GM12878 (cell line): ENCODE measurements around the gene TPRN. TPM values are rescaled to one million over a fixed set of nuclear protein-coding genes. Genes with fewer than 3 reads are reported as not detected.

ENCODE experiments used
- ATAC-seq: fragments of 200-7000 bp; cut with Tn5 transposase; 3 replicates; pipeline ENCODE4 v1.9.1; 2020; ENCODE audit warnings: mild to moderate bottlenecking, moderate library complexity
- BruUV-seq: library from RNA; stranded (reverse); fragments of 400-500 nt; replicated peaks from 2 replicates; lab custom pipeline; 2021; lab: Mats Ljungman, UMichigan
- CTCF ChIA-PET: fragments of 300-600 bp; sonication (Branson Sonifier 250); formaldehyde crosslinking; extraction: SDS; loops from one replicate; lab custom pipeline; 2021; ENCODE audit warnings: inconsistent platforms; lab: Yijun Ruan, JAX
- POLR2A ChIA-PET: fragments of 350-600 bp; formaldehyde crosslinking; extraction: SDS; loops from one replicate; lab custom pipeline; 2021; ENCODE audit warnings: inconsistent platforms; lab: Charles Lee
- RAD21 ChIA-PET: fragments of 300-600 bp; sonication (Branson Sonifier 250); formaldehyde crosslinking; loops from one replicate; lab custom pipeline; 2023; ENCODE audit warnings: antibody characterized with exemption; ENCODE audit not compliant: unreplicated experiment; lab: Charles Lee
- SMC1A ChIA-PET: fragments of 300-600 bp; sonication (Branson Sonifier 250); formaldehyde crosslinking; loops from one replicate; lab custom pipeline; 2023; ENCODE audit not compliant: unreplicated experiment, uncharacterized antibody; lab: Charles Lee
- DNase-seq: peaks from one replicate; pipeline ENCODE4 v3.0.0-alpha.2; 2011; ENCODE audit warnings: low read depth, low spot score
- FAIRE-seq: peaks from 3 replicates; lab custom pipeline; 2011; peaks lifted over from hg19 to GRCh38; lab: Jason Lieb, UNC
- H2AFZ ChIP-seq: 2 replicates; pipeline ENCODE4 v1.6.0; 2011; ENCODE audit warnings: low read depth, low read length, control low read depth; ENCODE audit not compliant: control insufficient read depth
- H3K27ac ChIP-seq: 2 replicates; pipeline ENCODE4 v1.5.1; 2011; ENCODE audit warnings: control low read depth; ENCODE audit not compliant: control insufficient read depth, insufficient read depth
- H3K27me3 ChIP-seq, 2 experiments: replicated peaks in 1 of 2; 2 replicates each; pipeline versions ENCODE4 v1.6.0 to v1.6.1; 2011; ENCODE audit warnings: low read length in 1 of 2; ENCODE audit not compliant: control insufficient read depth in 2 of 2, insufficient read depth in 2 of 2
- H3K36me3 ChIP-seq, 2 experiments: 2 replicates each; pipeline ENCODE4 v1.5.1; 2011; ENCODE audit warnings: low read length in 1 of 2; ENCODE audit not compliant: control insufficient read depth in 2 of 2, insufficient read depth in 2 of 2
- H3K4me1 ChIP-seq: 2 replicates; pipeline ENCODE4 v1.6.1; 2011; ENCODE audit warnings: mild to moderate bottlenecking, low read length, moderate library complexity, mixed read lengths; ENCODE audit not compliant: control insufficient read depth, insufficient read depth
- H3K4me2 ChIP-seq: 2 replicates; pipeline ENCODE4 v1.6.0; 2011; ENCODE audit warnings: control low read depth; ENCODE audit not compliant: control insufficient read depth, insufficient read depth
- H3K4me3 ChIP-seq: fragments of 200-600 bp; sonication (generic); 2 replicates; pipeline ENCODE4 v1.5.1; 2016
- H3K79me2 ChIP-seq: 2 replicates; pipeline ENCODE4 v1.6.0; 2011; ENCODE audit warnings: low read length; ENCODE audit not compliant: control insufficient read depth, insufficient read depth
- H3K9ac ChIP-seq: 2 replicates; pipeline ENCODE4 v1.8.0; 2011; ENCODE audit warnings: low read length, control low read depth, mixed read lengths; ENCODE audit not compliant: control insufficient read depth, insufficient read depth
- H3K9me3 ChIP-seq: replicated peaks from 3 replicates; pipeline ENCODE4 v1.5.1; 2011; ENCODE audit warnings: mild to moderate bottlenecking, low read length; ENCODE audit not compliant: control insufficient read depth, insufficient read depth
- H4K20me1 ChIP-seq: 2 replicates; pipeline ENCODE4 v1.6.0; 2011; ENCODE audit not compliant: control insufficient read depth, insufficient read depth
- ASH2L ChIP-seq: fragments of 300-600, 200-600 bp; sonication (generic); IDR thresholded peaks from 2 replicates; pipeline ENCODE4 v1.6.1; 2017; ENCODE audit warnings: low read depth, mild to moderate bottlenecking, borderline replicate concordance
- BRCA1 ChIP-seq: IDR thresholded peaks from 2 replicates; pipeline ENCODE4 v1.6.1; 2011; ENCODE audit warnings: low read depth, low read length, improper control_type of control experiment
- CBFB ChIP-seq: IDR thresholded peaks from 2 replicates; pipeline ENCODE4 v1.6.1; 2016; ENCODE audit warnings: antibody characterized with exemption, low read depth
- FOXM1 ChIP-seq: IDR thresholded peaks from 2 replicates; pipeline ENCODE4 v1.6.1; 2012; ENCODE audit warnings: low read depth, mild to moderate bottlenecking, inconsistent platforms, low read length, moderate library complexity
- KDM1A ChIP-seq: fragments of 200-600 bp; sonication (generic); IDR thresholded peaks from 2 replicates; pipeline ENCODE4 v1.6.1; 2016; ENCODE audit warnings: borderline replicate concordance
- MXI1 ChIP-seq: fragments of 150-350 bp; IDR thresholded peaks from 2 replicates; pipeline ENCODE4 v1.6.1; 2011; ENCODE audit warnings: low read depth, mild to moderate bottlenecking, inconsistent platforms, low read length, improper control_type of control experiment
- PML ChIP-seq: IDR thresholded peaks from 2 replicates; pipeline ENCODE4 v1.6.1; 2012; ENCODE audit warnings: low read length, inconsistent platforms
- WRNIP1 ChIP-seq: IDR thresholded peaks from 2 replicates; pipeline ENCODE4 v1.6.1; 2011; ENCODE audit warnings: low read depth, low read length, improper control_type of control experiment, borderline replicate concordance
- ZNF274 ChIP-seq: IDR thresholded peaks from one replicate; pipeline ENCODE4 v1.8.0; 2011; ENCODE audit not compliant: insufficient read length, insufficient read depth
- WGBS: methylation state at CpG from one replicate; pipeline ENCODE4 v1.1.6; 2016; ENCODE audit warnings: low lambda C conversion rate; ENCODE audit not compliant: insufficient replicate concordance, insufficient coverage; ENCODE audit errors: missing lambda C conversion rate; 5-methylcytosine and 5-hydroxymethylcytosine counted together
- in situ Hi-C: fragments of 300-500 bp; cut with MboI; formaldehyde crosslinking; loops from 9 replicates; pipeline ENCODE4 v1.14.3; 2018; ENCODE audit warnings: mixed read lengths
- intact Hi-C: fragments of 100-400 bp; cut with micrococcal nuclease; formaldehyde crosslinking; loops from one replicate; pipeline ENCODE4 v1.14.2; 2022; ENCODE audit not compliant: unreplicated experiment
- polyA plus RNA-seq, 11 experiments: library from polyadenylated mRNA; depleted of rRNA in 4 of 11; unstranded in 6 of 11; stranded (reverse) in 5 of 11; fragments of >200 nt; fragmentation: Nextera tagmentation in 4 of 11; fragmentation: Illumina TruSeq in 1 of 11; extraction: Ambion mirVana in 4 of 11; extraction: Trizol in 1 of 11; gene quantifications; 1 replicate in 1 of 11; 2 replicates in 10 of 11; pipeline versions ENCODE4 v1.2.1 to v1.2.3, GENCODE V29; 2011 to 2016; ENCODE audit warnings: inconsistent platforms in 2 of 11, missing spikeins in 2 of 11, low read depth in 1 of 11
- total RNA-seq, 4 experiments: library from RNA; depleted of rRNA in 3 of 4; stranded (reverse); fragments of >200 nt in 3 of 4; fragmentation: Illumina TruSeq in 1 of 4; extraction: Trizol in 1 of 4; gene quantifications; 2 replicates each; pipeline versions ENCODE4 v1.2.1 to v1.2.3, GENCODE V29; 2013 to 2021
- TF ChIP-seq, protein P1 (sequence below): IDR thresholded peaks from 2 replicates; pipeline ENCODE4 v1.6.1; 2012; ENCODE audit warnings: low read length, inconsistent platforms
- TF ChIP-seq, protein P2 (sequence below): IDR thresholded peaks from 2 replicates; pipeline ENCODE4 v1.6.1; 2012; ENCODE audit warnings: mild to moderate bottlenecking, low read depth, low read length

The TPRN gene
- total and polyA plus RNA-seq, 10 of the 15 experiments (the other 5 are each of a cell fraction or from before 2014, with no cell fraction given), result 0.18 to 19.5 (median 3.1) TPM

DNA sequence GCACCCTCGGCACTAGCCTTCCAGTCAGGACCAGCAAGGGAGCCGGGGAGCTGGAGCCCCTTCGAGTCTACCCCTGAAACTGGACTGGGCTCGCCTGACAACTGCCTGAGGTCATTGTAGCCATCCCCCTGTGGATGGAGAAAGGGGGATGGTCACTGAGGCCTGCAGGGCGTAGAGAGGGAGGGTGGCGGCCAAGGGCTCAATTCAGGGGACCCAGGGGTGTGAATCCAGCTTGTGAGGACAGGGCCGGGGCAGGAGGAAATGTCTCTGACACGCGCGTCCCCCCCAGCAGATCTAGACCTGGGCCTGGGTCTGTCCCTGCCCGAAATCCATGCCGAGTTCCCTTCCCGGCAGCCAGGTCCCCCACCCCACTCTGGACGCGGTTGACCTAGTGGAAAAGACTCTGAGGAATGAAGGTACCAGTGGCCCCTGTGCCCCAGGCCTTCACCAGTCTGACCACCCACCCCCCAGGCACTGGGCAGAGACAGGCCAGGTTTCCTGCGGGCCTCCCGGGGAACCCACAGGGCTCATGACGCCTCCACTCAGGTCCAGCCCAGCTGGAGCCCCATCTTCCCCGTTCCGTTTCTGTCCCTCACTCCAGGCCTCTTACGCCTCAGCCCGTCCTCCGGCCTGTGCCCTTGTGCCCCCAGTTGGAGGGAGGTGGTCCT, 31.0 kb upstream of the TPRN start:
- TF ChIP-seq CBFB, result no peak
- TF ChIP-seq ZNF274, result no peak
- TF ChIP-seq BRCA1, result no peak
- no peak for TF ChIP-seq WRNIP1
- no peak for TF ChIP-seq PML
- no peak for TF ChIP-seq MXI1
- no peak for TF ChIP-seq KDM1A
- TF ChIP-seq, protein P1, sequence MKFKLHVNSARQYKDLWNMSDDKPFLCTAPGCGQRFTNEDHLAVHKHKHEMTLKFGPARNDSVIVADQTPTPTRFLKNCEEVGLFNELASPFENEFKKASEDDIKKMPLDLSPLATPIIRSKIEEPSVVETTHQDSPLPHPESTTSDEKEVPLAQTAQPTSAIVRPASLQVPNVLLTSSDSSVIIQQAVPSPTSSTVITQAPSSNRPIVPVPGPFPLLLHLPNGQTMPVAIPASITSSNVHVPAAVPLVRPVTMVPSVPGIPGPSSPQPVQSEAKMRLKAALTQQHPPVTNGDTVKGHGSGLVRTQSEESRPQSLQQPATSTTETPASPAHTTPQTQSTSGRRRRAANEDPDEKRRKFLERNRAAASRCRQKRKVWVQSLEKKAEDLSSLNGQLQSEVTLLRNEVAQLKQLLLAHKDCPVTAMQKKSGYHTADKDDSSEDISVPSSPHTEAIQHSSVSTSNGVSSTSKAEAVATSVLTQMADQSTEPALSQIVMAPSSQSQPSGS, result no peak
- TF ChIP-seq, protein P2, sequence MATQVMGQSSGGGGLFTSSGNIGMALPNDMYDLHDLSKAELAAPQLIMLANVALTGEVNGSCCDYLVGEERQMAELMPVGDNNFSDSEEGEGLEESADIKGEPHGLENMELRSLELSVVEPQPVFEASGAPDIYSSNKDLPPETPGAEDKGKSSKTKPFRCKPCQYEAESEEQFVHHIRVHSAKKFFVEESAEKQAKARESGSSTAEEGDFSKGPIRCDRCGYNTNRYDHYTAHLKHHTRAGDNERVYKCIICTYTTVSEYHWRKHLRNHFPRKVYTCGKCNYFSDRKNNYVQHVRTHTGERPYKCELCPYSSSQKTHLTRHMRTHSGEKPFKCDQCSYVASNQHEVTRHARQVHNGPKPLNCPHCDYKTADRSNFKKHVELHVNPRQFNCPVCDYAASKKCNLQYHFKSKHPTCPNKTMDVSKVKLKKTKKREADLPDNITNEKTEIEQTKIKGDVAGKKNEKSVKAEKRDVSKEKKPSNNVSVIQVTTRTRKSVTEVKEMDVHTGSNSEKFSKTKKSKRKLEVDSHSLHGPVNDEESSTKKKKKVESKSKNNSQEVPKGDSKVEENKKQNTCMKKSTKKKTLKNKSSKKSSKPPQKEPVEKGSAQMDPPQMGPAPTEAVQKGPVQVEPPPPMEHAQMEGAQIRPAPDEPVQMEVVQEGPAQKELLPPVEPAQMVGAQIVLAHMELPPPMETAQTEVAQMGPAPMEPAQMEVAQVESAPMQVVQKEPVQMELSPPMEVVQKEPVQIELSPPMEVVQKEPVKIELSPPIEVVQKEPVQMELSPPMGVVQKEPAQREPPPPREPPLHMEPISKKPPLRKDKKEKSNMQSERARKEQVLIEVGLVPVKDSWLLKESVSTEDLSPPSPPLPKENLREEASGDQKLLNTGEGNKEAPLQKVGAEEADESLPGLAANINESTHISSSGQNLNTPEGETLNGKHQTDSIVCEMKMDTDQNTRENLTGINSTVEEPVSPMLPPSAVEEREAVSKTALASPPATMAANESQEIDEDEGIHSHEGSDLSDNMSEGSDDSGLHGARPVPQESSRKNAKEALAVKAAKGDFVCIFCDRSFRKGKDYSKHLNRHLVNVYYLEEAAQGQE, result no peak
- no peak for TF ChIP-seq ASH2L
- no peak for TF ChIP-seq FOXM1
- no peak overlapping the region for H3K27ac ChIP-seq
- no TSS peak for BruUV-seq
- WGBS, result 45% methylated on average over 20 of the region's 23 CpGs
- no peak overlapping the region for H2AFZ ChIP-seq
- no peaks in the 10 kb centered on the region for H3K9me3 ChIP-seq
- H4K20me1 ChIP-seq, result no peaks in the 10 kb centered on the region
- no peak overlapping the region for H3K4me3 ChIP-seq
- FAIRE-seq (no peak), DNase-seq (no peak), ATAC-seq (no peak)
- ChIA-PET CTCF (interaction anchor here (1.2 kb wide), 1 partner anchor 112 kb away, joined by 4 read pairs; no protein-coding TSS in a partner anchor), POLR2A (no interaction called here), SMC1A (no interaction called here), RAD21 (no interaction called here)
- no peaks in the 10 kb centered on the region for H3K36me3 ChIP-seq
- intact Hi-C loops, result no loop called here
- no peaks in the 10 kb centered on the region for H3K79me2 ChIP-seq
- H3K27me3 ChIP-seq, result no peaks in the 10 kb centered on the region
- no peak overlapping the region for H3K9ac ChIP-seq
- in situ Hi-C loops, result no loop called here
- H3K4me2 ChIP-seq, result no peak overlapping the region
- peaks cover 5% of the 10 kb centered on the region for H3K4me1 ChIP-seq
